ENCODE results near the gene ZNF860.

GRCh38 chr3:31974471-31974870 lies 7.1 kb upstream of the ZNF860 start:
- TF ChIP-seq, protein P1, sequence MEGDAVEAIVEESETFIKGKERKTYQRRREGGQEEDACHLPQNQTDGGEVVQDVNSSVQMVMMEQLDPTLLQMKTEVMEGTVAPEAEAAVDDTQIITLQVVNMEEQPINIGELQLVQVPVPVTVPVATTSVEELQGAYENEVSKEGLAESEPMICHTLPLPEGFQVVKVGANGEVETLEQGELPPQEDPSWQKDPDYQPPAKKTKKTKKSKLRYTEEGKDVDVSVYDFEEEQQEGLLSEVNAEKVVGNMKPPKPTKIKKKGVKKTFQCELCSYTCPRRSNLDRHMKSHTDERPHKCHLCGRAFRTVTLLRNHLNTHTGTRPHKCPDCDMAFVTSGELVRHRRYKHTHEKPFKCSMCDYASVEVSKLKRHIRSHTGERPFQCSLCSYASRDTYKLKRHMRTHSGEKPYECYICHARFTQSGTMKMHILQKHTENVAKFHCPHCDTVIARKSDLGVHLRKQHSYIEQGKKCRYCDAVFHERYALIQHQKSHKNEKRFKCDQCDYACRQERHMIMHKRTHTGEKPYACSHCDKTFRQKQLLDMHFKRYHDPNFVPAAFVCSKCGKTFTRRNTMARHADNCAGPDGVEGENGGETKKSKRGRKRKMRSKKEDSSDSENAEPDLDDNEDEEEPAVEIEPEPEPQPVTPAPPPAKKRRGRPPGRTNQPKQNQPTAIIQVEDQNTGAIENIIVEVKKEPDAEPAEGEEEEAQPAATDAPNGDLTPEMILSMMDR (IDR thresholded peaks at IDR 0.05), result no peak
- TF ChIP-seq RCOR1 (IDR thresholded peaks at IDR 0.05; ENCODE audit: low read length), result no peak
- TF ChIP-seq PBX3 (IDR thresholded peaks at IDR 0.05), result no peak
- no peak for TF ChIP-seq EP300 (IDR thresholded peaks at IDR 0.05; ENCODE audit: borderline replicate concordance in 1 of 2, low read depth in 1 of 2, low read length in 1 of 2)
- TF ChIP-seq CHD2 (IDR thresholded peaks at IDR 0.05; ENCODE audit: low read length, partially characterized antibody), result no peak
- no peak for TF ChIP-seq NRF1 (IDR thresholded peaks at IDR 0.05; ENCODE audit: low read depth, low read length)
- no peak for TF ChIP-seq YY1 (IDR thresholded peaks at IDR 0.05; ENCODE audit: low read depth)
- no peak for TF ChIP-seq JUND (IDR thresholded peaks at IDR 0.05)
- TF ChIP-seq MAX (IDR thresholded peaks at IDR 0.05; ENCODE audit: low read depth), result no peak
